Measurements from ENCODE around the gene MED4.
A peak's percentile ranks its signal among the peaks of the same experiment; 100 is the strongest.
"Not testable (repeated sequence)": the region's sequence is repeated elsewhere in the genome, so short reads cannot be mapped to it uniquely, and the experiment has no call there.

Gene MED4

GRCh38 chr13:48093588-48093987 is 1.3 kb downstream of the MED4 start:
- DNase-seq = no peak

- no peak for DNase-seq
These were observed 8.6 kb downstream of the MED4 start for GRCh38 chr13:48086272-48086671.

- no peak for DNase-seq
These were observed 13.2 kb downstream of the MED4 start for GRCh38 chr13:48081739-48082138.

GRCh38 chr13:48078251-48078656 is 16.6 kb downstream of the MED4 start:
- DNase-seq = peak; percentile 14

- no peak for DNase-seq
These were observed 20.9 kb downstream of the MED4 start for GRCh38 chr13:48074006-48074405.

GRCh38 chr13:48072787-48073186 is 22.1 kb downstream of the MED4 start:
- no peak for DNase-seq

- DNase-seq = no peak
These were observed 22.6 kb downstream of the MED4 start for GRCh38 chr13:48072304-48072703.

GRCh38 chr13:48070942-48071341 is 24.0 kb downstream of the MED4 start:
- no peak for DNase-seq

- DNase-seq = no peak
These were observed 25.3 kb downstream of the MED4 start for GRCh38 chr13:48069573-48069972.

- no peak for DNase-seq
These were observed 26.0 kb downstream of the MED4 start for GRCh38 chr13:48068952-48069351.

- DNase-seq = no peak
These were observed 26.9 kb downstream of the MED4 start for GRCh38 chr13:48068036-48068435.

- no peak for DNase-seq
These were observed 28.5 kb downstream of the MED4 start for GRCh38 chr13:48066310-48066989.

- DNase-seq = not testable (repeated sequence)
These were observed 35.0 kb downstream of the MED4 start for GRCh38 chr13:48059951-48060350.

GRCh38 chr13:48058536-48058935 is 36.4 kb downstream of the MED4 start:
- DNase-seq = not testable (repeated sequence)

- DNase-seq = no peak
These were observed 39.2 kb downstream of the MED4 start for GRCh38 chr13:48055712-48056111.

- DNase-seq = no peak
These were observed 40.3 kb downstream of the MED4 start for GRCh38 chr13:48054601-48055000.

- no peak for DNase-seq
These were observed 44.4 kb downstream of the MED4 start for GRCh38 chr13:48050550-48050949.

- no peak for DNase-seq
These were observed 51.0 kb downstream of the MED4 start for GRCh38 chr13:48043789-48044503.

- no peak for DNase-seq
These were observed 52.0 kb downstream of the MED4 start for GRCh38 chr13:48042894-48043293.

- DNase-seq = no peak
These were observed 54.0 kb downstream of the MED4 start for GRCh38 chr13:48040896-48041295.

- no peak for DNase-seq
These were observed 54.9 kb downstream of the MED4 start for GRCh38 chr13:48040049-48040448.

GRCh38 chr13:48038761-48039160 is 56.1 kb downstream of the MED4 start:
- DNase-seq = no peak

- peak; percentile 93 for DNase-seq
These were observed 57.3 kb downstream of the MED4 start, which contains the start of gene NUDT15 for GRCh38 chr13:48037346-48038173. NUDT15 (plus strand) TSS chr13:48037726; CDS start chr13:48037747, 21 bp downstream.

- DNase-seq = no peak
These were observed 65.0 kb downstream of the MED4 start for GRCh38 chr13:48029859-48030258.
